ENCODE data around the gene PTCD1. TPM values are rescaled to one million over a fixed set of nuclear protein-coding genes. Genes with fewer than 3 reads are reported as not detected.
A peak's percentile ranks its signal among the peaks of the same experiment; 100 is the strongest.

PTCD1 gene
- total and polyA plus RNA-seq, 2 of the 8 experiments (the other 6 are each of a cell fraction or from before 2014, with no cell fraction given) = 7.5 to 7.6 TPM

DNA sequence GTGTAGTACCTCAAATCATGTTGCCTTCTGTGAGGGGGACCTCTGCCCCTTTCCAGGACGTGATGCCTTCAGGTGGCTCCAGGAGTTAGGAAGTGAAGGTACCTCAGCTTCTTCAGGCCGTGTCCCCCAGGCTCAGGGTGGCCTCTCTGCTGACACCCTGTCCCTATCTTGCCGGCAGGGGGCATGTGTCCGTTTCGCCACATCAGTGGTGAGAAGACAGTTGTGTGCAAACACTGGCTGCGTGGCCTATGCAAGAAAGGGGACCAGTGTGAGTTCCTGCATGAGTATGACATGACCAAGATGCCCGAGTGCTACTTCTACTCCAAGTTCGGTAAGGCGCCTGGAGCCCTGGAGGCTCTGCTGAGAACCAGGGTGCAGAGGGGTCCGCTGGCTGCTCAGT is 9.3 kb upstream of the PTCD1 start:
- no peak overlapping the region for H2BK5ac ChIP-seq (ENCODE audit: low read depth, low read length)
- H3K79me2 ChIP-seq (ENCODE audit: control insufficient read depth in 1 of 2, insufficient read depth in 2 of 2, low read length in 2 of 2) = no peaks in the 10 kb centered on the region; a peak in 1 of 4 replicates
- H2BK15ac ChIP-seq (ENCODE audit: low read length) = no peak overlapping the region
- no peak overlapping the region for H3K27ac ChIP-seq (ENCODE audit: low read depth, low read length)
- CTCF ChIA-PET (ENCODE audit: partially characterized antibody) = interaction anchor here (0.9 to 2.4 kb wide), 4 partner anchors 9 to 18 kb away, joined by 3 to 6 read pairs (median 4); no protein-coding TSS in a partner anchor
- no peaks in the 10 kb centered on the region for H3K9me3 ChIP-seq (ENCODE audit: insufficient read depth in 2 of 2, low read depth in 1 of 2, low read length in 1 of 2)
- 90% methylated on average over 10 of the region's 10 CpGs; no CpG with 5 or more reads in 1 of the 2 experiments for WGBS, 2 experiments (ENCODE audit: extremely low coverage in 1 of 2, insufficient coverage in 1 of 2, insufficient read length in 1 of 2, insufficient replicate concordance in 2 of 2, low coverage in 1 of 2, low lambda C conversion rate in 2 of 2, missing lambda C conversion rate in 1 of 2)
- POLR2A ChIA-PET (ENCODE audit: partially characterized antibody) = interaction anchor here (1.2 to 7.3 kb wide), 6 partner anchors 8 to 25 kb away, joined by 3 to 100 read pairs (median 5); partner anchors contain the start of genes ATP5MF, CPSF4 and PTCD1
- H3K4me2 ChIP-seq (ENCODE audit: insufficient read depth in 1 of 2, low read depth in 2 of 2, low read length in 2 of 2) = no peak overlapping the region
- FAIRE-seq (no peak), DNase-seq (ENCODE audit: low read depth in 1 of 2, low spot score in 2 of 2) (no peak)
- H3K79me1 ChIP-seq (ENCODE audit: low read depth, low read length) = no peaks in the 10 kb centered on the region
- no peak overlapping the region for H4K8ac ChIP-seq (ENCODE audit: extremely low read depth, insufficient read depth, low read length)
- H3K9ac ChIP-seq (replicated peaks in 1 of 4; ENCODE audit: extremely low read depth in 1 of 4, low read depth in 3 of 4, low read length in 3 of 4) = no peak overlapping the region
- no peak overlapping the region for H3K14ac ChIP-seq (ENCODE audit: insufficient read length)
- no peaks in the 10 kb centered on the region for H3K23me2 ChIP-seq (ENCODE audit: low read depth, low read length)
- H2BK12ac ChIP-seq (ENCODE audit: low read depth, low read length) = no peak overlapping the region
- H3K4me1 ChIP-seq (replicated peaks in 1 of 4; ENCODE audit: control insufficient read depth in 3 of 4, insufficient read depth in 4 of 4, low read length in 3 of 4) = no peaks in the 10 kb centered on the region
- H4K20me1 ChIP-seq (replicated peaks in 1 of 2; ENCODE audit: control insufficient read depth in 1 of 2, insufficient read depth in 2 of 2, low read length in 2 of 2) = peaks cover 14 to 21% of the 10 kb centered on the region in 2 experiments
- no peak overlapping the region for H3K23ac ChIP-seq (ENCODE audit: insufficient read length)
- H4K5ac ChIP-seq (ENCODE audit: insufficient read length, low read depth, low read length) = no peak overlapping the region
- TF ChIP-seq ASH2L (IDR thresholded peaks at IDR 0.05; ENCODE audit: low read length) = no peak
- TF ChIP-seq ZNF274 (IDR thresholded peaks at IDR 0.05; ENCODE audit: borderline replicate concordance, extremely low read depth, low read length) = no peak
- TF ChIP-seq EGR1 (IDR thresholded peaks at IDR 0.05; ENCODE audit: borderline replicate concordance, low read depth, low read length) = no peak
- TF ChIP-seq, protein P1, sequence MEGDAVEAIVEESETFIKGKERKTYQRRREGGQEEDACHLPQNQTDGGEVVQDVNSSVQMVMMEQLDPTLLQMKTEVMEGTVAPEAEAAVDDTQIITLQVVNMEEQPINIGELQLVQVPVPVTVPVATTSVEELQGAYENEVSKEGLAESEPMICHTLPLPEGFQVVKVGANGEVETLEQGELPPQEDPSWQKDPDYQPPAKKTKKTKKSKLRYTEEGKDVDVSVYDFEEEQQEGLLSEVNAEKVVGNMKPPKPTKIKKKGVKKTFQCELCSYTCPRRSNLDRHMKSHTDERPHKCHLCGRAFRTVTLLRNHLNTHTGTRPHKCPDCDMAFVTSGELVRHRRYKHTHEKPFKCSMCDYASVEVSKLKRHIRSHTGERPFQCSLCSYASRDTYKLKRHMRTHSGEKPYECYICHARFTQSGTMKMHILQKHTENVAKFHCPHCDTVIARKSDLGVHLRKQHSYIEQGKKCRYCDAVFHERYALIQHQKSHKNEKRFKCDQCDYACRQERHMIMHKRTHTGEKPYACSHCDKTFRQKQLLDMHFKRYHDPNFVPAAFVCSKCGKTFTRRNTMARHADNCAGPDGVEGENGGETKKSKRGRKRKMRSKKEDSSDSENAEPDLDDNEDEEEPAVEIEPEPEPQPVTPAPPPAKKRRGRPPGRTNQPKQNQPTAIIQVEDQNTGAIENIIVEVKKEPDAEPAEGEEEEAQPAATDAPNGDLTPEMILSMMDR (IDR thresholded peaks at IDR 0.05; ENCODE audit: control extremely low read depth in 1 of 3, insufficient read depth in 1 of 3, low read depth in 1 of 3, low read length in 3 of 3) = peak in 2 of 3 experiments; percentile 25 to 29; a peak in 2 of 4 replicates
- TF ChIP-seq CEBPB (IDR thresholded peaks at IDR 0.05; ENCODE audit: low read depth, low read length) = no peak
- TF ChIP-seq PHF8 (conservative IDR thresholded peaks at IDR 0.05; ENCODE audit: low read depth, low read length) = no peak
- H4K91ac ChIP-seq (replicated peaks; ENCODE audit: insufficient read length, low read length) = no peak overlapping the region
- no peak overlapping the region for H3K4me3 ChIP-seq (ENCODE audit: extremely low read depth in 1 of 4, insufficient read depth in 2 of 4, low read depth in 3 of 4, low read length in 4 of 4)
- no peak overlapping the region for H3K18ac ChIP-seq (ENCODE audit: extremely low read depth, low read length)
- no peaks in the 10 kb centered on the region; a peak in 1 of 7 replicates for H3K27me3 ChIP-seq (replicated peaks in 1 of 4; ENCODE audit: control insufficient read depth in 3 of 4, extremely low read depth in 1 of 4, insufficient read depth in 3 of 4, low read length in 3 of 4)
- peaks cover 47 to 83% (median 74%) of the 10 kb centered on the region in 4 experiments for H3K36me3 ChIP-seq (ENCODE audit: control insufficient read depth in 2 of 4, insufficient read depth in 4 of 4, low read length in 3 of 4)
- H3K56ac ChIP-seq (replicated peaks; ENCODE audit: insufficient read length, low read depth, low read length) = no peak overlapping the region
- no peak overlapping the region for H2BK120ac ChIP-seq (replicated peaks; ENCODE audit: low read depth, low read length)
- H3K4ac ChIP-seq (replicated peaks; ENCODE audit: insufficient read length, low read depth, low read length) = no peak overlapping the region
- no peak overlapping the region for H2BK20ac ChIP-seq (ENCODE audit: low read length)
- no peak overlapping the region for H2AFZ ChIP-seq (ENCODE audit: low read length)
- no peak overlapping the region for H2AK5ac ChIP-seq (ENCODE audit: low read depth, low read length)
